Effector CD8-positive, alpha-beta T cell (primary cell): ENCODE data around the gene C10orf120.

Experiments
- DNase-seq: peaks from one replicate; lab custom pipeline; 2025; lab: John Stamatoyannopoulos, UW

C10orf120 gene

DNA sequence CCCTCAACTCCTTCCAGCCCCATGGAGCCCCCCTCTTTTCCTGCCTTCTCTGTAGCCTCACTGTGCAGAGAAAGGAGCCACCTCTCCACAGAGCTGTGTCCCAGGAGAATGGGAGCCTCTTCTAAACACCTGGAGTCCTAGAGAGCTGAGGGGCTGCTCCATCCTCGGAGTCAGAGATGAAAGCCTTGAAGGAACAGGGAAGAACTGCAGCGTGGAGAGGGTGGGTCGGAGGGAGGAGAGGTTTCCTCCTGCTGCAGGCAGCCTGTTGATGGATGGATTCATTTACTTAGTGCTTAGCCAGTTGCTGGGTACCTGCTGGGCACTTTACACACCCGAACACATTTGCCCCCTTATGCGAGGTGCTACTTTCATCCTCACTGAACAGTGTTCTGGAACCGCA lies 39.0 kb downstream of the C10orf120 start:
- no peak for DNase-seq

DNA sequence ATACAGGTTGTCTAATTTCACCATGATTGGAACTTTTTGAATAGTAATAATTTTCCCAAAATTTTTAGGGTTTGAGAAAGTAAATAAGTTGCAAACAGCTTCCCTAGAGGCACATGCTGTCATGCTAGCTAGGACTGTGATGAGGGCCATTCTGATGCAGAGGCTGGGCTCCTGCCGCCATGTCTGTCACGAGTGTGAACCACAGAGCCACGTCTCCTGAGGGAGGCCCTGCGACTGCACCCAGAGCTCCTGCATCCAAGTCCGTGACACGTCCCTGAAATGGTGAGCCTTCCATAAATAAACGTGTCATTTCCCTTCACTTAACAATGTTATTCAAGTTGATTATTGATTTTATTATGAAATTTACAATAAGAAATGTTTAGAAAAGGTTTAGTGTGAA lies 40.0 kb downstream of the C10orf120 start:
- no peak for DNase-seq

DNA sequence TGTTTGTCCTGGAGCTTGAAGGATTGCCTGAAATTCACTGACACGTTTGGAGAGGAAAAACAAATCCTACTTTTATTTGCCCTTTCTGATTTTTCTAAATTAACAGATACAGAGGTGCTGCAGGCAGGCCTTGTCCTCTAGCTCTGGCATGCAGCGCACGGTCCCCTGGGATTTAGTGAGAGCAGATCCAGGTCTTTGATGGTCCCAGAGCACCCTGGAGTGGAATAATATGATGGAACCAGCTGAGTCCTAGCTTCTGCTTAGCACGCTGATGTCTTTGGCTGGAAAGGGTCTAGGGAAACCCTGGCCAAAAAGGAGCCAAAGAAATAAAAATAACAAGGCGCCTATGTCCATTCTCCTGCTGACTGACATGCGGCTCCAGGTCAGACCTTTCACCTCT lies 40.5 kb downstream of the C10orf120 start:
- no peak for DNase-seq

DNA sequence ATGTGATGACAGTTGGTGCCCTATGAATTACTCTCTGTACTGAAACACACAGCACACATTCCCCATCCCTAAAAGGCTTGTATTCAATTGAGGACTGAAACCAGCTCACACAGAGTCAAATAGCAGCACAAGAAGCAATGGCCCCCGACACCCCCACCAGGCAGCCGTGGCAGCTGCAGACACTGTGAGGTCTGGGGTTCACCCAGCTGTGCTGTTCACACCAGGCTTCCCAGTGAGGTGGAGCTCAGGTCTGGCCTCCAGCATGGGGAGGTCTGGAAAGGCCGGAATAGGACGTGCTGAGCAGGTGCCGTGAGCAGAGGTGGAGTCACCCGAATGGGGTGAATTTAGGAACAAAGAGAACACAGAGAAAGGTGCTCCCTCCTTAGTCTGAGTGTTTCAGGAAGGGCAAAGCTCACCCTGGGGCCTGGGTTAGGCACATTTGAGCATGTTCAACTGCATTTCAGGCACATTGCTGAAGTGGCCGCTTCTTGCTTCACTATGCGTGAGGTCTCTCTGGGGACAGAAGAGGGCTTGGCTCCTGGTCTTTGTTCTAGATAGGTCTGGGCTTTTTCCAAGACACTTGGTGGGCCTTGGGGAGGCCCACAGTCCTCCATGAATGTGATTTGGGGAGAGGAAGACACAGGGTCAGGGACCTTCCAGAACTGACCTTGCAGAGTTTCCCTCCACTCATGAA lies 41.1 kb downstream of the C10orf120 start:
- no peak for DNase-seq

DNA sequence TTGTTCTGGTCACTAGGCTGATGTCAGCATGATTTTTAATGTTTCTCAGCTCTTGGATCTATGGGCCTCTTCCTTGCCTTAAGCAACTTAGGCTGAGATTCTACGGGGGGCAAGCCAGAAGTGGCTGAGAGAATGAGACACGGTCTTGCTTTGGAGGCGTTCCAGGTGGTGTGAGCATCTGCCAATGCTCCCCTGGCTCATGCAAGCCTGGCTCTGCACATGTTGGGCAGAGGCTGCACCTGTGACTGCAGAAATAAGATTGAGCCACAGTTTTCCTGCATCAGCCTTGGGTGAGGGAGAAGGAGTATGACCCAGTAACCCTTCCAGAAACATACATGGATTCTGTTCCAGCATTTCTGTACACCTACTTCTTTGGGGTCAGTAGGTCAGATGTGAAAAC lies 41.9 kb downstream of the C10orf120 start:
- DNase-seq = no peak

DNA sequence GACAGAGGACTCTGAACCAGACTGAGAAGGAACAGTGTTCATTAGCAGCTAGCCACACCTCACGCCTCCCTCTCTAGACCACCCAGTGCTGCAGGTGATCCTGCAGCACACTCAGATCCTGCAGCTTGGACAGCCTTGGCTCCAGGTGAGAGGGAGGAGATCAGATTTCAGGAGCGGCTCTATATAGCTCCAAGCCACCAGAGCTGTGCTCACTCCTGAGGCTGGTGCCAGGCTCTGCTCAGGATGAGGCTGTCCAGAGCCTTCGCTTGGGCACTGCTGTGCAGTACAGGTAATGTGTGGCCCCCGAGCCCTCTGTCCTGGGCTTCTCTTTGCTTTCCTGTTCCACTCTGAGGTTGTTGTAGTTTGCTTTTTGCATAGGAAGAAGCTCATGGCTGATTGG lies 42.4 kb downstream of the C10orf120 start:
- DNase-seq = no peak

DNA sequence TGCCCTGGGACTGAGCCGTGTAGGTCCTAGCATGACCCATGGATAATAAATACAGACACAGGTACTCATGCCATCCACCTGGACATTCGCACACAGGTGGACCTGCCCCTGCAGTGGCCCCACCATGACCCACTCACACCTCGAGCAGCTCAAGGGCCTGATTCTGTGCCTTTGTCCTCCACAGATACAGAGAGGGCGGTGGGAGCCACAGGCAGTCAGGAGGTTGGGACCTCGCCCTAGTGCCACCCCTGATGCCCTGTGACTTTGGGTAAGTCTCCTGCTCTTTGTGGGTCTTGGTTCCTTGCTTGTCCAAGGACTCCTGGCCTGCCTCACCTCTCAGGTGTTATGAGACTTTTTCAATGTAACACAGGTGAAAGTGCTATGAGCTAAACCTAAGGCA lies 42.9 kb downstream of the C10orf120 start:
- no peak for DNase-seq

DNA sequence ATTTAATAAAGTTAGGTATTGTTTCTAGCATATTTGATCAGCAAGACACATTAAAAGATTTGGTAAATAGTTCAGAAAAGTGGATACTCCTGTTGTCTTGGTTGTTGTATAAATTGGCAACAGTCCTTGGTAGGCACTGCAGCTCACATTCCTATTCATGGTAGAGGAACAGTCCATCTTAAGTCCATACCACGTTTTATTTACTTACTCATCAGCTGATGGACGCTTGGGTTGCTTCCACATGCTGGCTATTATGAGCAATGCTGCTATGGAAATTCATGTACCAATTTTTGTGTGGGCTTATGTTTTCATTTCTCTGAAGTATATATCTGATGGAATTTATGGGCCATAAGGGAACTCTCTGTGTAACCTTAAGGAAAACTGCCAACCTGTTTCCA lies 43.3 kb downstream of the C10orf120 start:
- DNase-seq = no peak

DNA sequence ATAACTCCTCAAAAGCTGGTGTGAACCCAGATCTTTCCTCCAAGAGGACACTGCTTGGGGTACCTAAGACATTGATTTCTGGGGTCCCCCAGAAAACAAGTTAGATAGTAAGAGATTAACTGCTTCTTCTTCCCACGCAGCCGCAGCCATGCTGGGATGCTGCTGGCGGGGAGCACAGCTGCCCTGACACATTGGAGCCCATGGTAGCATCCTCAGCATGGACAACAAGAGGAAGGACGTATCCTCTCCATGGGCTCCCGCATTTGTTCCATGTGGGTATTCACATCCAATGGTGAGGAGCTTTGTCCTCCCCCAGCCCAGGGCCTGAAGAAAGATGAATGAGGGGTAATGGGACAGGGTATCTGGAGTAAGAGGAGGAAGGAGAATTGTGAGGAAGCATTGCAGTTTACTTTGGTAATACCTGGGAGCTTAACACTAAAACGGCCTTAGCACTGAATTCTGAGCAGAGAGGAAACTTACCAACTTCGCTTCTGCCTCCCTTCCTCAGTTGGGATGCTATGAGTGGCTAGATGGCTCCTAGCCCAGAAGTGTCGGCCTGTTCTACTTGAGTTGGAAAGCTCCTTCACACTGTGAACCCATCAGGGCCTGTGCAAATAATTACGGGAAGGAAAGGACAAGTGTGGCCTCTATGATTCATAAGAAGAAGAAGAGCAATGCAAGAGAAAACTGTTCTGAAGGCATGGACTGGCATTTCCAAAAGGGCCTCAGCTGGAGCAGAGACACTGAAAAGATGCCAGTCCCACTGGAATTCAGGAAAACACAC lies 43.9 kb downstream of the C10orf120 start:
- no peak for DNase-seq

DNA sequence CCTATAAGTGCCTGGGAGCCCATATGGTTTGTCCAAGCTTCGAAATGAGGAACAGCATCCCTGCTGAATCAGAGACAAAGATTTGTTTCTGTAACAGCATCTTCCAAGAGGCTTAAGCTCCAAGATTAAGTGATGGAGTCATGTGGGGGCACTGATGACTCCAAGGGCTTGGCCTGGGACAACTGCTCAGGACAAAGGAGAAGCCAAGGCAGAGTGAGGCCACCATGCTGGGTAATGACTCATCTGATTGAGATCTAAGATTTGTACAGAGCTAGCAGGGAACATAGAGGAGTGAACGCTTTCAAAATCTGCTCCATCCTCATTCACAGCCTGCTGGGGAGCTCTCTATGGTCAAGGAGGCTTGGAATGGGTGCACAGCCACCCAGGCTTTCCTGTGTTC lies 49.3 kb downstream of the C10orf120 start:
- no peak for DNase-seq

DNA sequence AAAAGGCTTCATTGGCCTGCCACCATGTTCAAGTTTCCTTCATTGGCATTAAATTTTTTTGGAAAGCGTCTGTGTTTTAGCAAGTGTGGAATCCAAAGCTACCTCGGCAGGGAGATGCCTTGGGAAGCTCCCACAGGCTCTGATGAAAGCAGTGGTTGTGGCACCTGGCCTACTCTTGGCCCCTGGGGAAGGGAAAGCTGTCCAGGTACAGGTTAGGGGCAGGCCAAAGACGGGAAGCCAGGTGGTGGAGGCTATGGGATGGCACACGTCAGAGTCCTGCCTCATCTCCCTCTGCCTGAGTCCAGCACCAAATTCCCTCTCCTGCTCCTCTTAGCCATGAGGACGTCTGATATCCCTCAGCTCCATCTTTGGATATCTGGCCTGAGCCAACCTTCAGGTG lies 49.7 kb downstream of the C10orf120 start:
- DNase-seq = no peak

DNA sequence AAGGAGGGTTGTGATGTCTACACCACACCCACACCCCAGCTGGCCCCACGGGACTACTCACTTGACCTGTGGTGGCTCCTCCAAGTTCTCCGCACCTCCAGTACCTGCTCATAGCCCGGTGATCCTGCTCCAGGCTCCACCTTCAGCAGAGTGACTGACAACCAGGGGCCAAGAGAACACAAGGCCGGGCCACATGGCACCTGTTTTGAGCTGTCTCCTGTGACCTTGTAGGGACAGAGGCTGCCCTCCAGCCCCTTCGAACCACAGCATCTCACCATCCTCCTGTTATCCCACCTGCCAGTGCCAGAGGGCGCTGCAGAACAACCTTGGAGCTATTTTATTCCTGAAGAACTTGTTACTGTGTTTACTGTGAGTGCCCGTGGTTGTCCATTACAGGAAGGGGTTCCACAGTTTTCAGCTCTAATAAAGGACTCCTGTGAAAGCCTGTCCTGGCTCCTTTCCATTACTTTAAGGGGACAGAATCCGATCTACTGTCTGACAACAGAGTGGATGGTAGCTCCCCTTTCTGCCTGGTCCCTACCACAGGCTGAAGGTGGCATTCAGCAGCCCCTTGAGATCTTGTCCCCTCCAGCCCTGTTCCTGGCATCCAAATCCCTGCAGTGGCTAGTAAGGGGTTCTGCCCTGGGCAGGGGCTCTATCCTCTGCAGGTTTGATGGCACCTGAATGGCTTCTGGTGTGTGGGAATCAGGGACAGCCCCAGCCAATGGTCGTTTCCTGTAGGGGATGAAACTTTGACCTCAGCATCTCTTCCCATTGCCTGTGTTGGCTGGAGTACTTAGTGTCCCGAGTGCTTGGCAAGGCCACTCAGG lies 50.8 kb downstream of the C10orf120 start:
- no peak for DNase-seq
